ENCODE measurements around the gene OR8U1. TPM values are rescaled to one million over a fixed set of nuclear protein-coding genes. Genes with fewer than 3 reads are reported as not detected.

The OR8U1 gene
- total RNA-seq, 2 experiments from 2014 or later, result not detected

Other genes starting within 250 kb of the OR8U1 start
- gene OR8J3, start 235.4 kb upstream of the OR8U1 start, total RNA-seq, result not detected
- not detected for gene OR8K5, start 215.3 kb upstream of the OR8U1 start, total RNA-seq
- not detected for gene OR5J2, start 199.0 kb upstream of the OR8U1 start, total RNA-seq
- not detected for gene OR5T2, start 141.4 kb upstream of the OR8U1 start, total RNA-seq
- gene OR5T3, start 123.4 kb upstream of the OR8U1 start, total RNA-seq, result not detected
- not detected for gene OR5T1, start 101.5 kb upstream of the OR8U1 start, total RNA-seq
- not detected for gene OR8H1, start 83.4 kb upstream of the OR8U1 start, total RNA-seq
- gene OR8K3, start 60.5 kb upstream of the OR8U1 start, total RNA-seq, result not detected
- not detected for gene OR8K1, start 29.6 kb upstream of the OR8U1 start, total RNA-seq
- not detected for gene OR8J1, start 21.3 kb upstream of the OR8U1 start, total RNA-seq
- not detected for gene OR5AL1, start 37.1 kb downstream of the OR8U1 start, total RNA-seq
- gene OR5M3, start 97.7 kb downstream of the OR8U1 start, total RNA-seq, result not detected
- not detected for gene OR5M8, start 115.7 kb downstream of the OR8U1 start, total RNA-seq
- not detected for gene OR5M11, start 167.6 kb downstream of the OR8U1 start, total RNA-seq
- gene OR5M10, start 202.1 kb downstream of the OR8U1 start, total RNA-seq, result not detected
- not detected for gene OR5M1, start 239.2 kb downstream of the OR8U1 start, total RNA-seq